ENCODE measurements around the gene KCNIP1.
A peak's percentile ranks its signal among the peaks of the same experiment; 100 is the strongest.

The KCNIP1 gene

GRCh38 chr5:170628691-170629565, 125.1 kb downstream of the KCNIP1 start:
- Histone ChIP-seq H3K9ac (ENCODE audit: low read length) (no peak overlapping the region), H3K27me3 (ENCODE audit: control insufficient read depth, insufficient read depth, low read length) (peaks cover 4% of the 10 kb centered on the region; the same call in 1 of the 2 replicates), H3K36me3 (ENCODE audit: control insufficient read depth, insufficient read depth, low read length) (no peaks in the 10 kb centered on the region), H3K4me3 (ENCODE audit: low read depth, low read length) (no peak overlapping the region), H3K9me3 (ENCODE audit: control insufficient read depth, insufficient read depth, low read depth, low read length) (no peaks in the 10 kb centered on the region), H3K4me1 (ENCODE audit: control insufficient read depth, insufficient read depth, low read length) (peaks cover 16% of the 10 kb centered on the region), H3K27ac (ENCODE audit: low read depth, low read length) (no peak overlapping the region)

- peaks cover 24% of the 10 kb centered on the region for H3K4me1 ChIP-seq (ENCODE audit: control insufficient read depth, insufficient read depth, low read length)
- H3K27ac ChIP-seq (ENCODE audit: low read depth, low read length), result no peak overlapping the region
- H3K9me3 ChIP-seq (ENCODE audit: control insufficient read depth, insufficient read depth, low read depth, low read length), result no peaks in the 10 kb centered on the region
- no peak overlapping the region for H3K9ac ChIP-seq (ENCODE audit: low read length)
- no peaks in the 10 kb centered on the region; the same call in 1 of the 2 replicates for H3K27me3 ChIP-seq (ENCODE audit: control insufficient read depth, insufficient read depth, low read length)
- H3K4me3 ChIP-seq (ENCODE audit: low read depth, low read length), result no peak overlapping the region
- H3K36me3 ChIP-seq (ENCODE audit: control insufficient read depth, insufficient read depth, low read length), result no peaks in the 10 kb centered on the region
These were observed 125.9 kb downstream of the KCNIP1 start for GRCh38 chr5:170629566-170630175.

- no peaks in the 10 kb centered on the region for H3K9me3 ChIP-seq (ENCODE audit: control insufficient read depth, insufficient read depth, low read depth, low read length)
- H3K27me3 ChIP-seq (ENCODE audit: control insufficient read depth, insufficient read depth, low read length), result no peaks in the 10 kb centered on the region; the same call in 1 of the 2 replicates
- H3K4me3 ChIP-seq (ENCODE audit: low read depth, low read length), result no peak overlapping the region
- no peak overlapping the region for H3K27ac ChIP-seq (ENCODE audit: low read depth, low read length)
- no peaks in the 10 kb centered on the region for H3K36me3 ChIP-seq (ENCODE audit: control insufficient read depth, insufficient read depth, low read length)
- H3K4me1 ChIP-seq (ENCODE audit: control insufficient read depth, insufficient read depth, low read length), result peaks cover 24% of the 10 kb centered on the region
- no peak overlapping the region for H3K9ac ChIP-seq (ENCODE audit: low read length)
These were observed 126.4 kb downstream of the KCNIP1 start for GRCh38 chr5:170630226-170630625.

DNA sequence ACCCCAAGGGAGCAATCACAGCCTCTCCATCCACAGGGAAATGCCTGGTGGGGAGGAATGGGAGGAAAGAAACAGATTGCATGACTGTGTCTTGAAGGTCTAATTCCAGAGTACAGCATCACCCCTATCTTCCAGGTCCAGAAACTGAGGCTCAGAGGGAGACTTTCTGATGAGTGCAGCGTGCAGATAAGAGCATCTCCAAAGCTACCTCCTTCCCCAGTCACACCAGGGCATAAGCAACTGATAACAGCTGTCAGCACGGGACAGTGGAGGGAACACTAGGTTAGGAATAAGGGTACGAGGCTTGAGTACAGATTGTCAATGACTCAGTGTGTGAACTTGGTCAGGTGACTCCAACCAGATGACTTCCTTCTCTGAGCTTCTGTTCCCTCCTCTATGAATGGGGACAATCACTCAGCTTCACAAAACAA, 126.9 kb downstream of the KCNIP1 start:
- Histone ChIP-seq H3K9ac (ENCODE audit: low read length) (no peak overlapping the region), H3K4me3 (ENCODE audit: low read depth, low read length) (no peak overlapping the region), H3K4me1 (ENCODE audit: control insufficient read depth, insufficient read depth, low read length) (peaks cover 24% of the 10 kb centered on the region), H3K36me3 (ENCODE audit: control insufficient read depth, insufficient read depth, low read length) (no peaks in the 10 kb centered on the region), H3K27ac (ENCODE audit: low read depth, low read length) (no peak overlapping the region), H3K9me3 (ENCODE audit: control insufficient read depth, insufficient read depth, low read depth, low read length) (no peaks in the 10 kb centered on the region), H3K27me3 (ENCODE audit: control insufficient read depth, insufficient read depth, low read length) (no peaks in the 10 kb centered on the region; the same call in 1 of the 2 replicates)

DNA sequence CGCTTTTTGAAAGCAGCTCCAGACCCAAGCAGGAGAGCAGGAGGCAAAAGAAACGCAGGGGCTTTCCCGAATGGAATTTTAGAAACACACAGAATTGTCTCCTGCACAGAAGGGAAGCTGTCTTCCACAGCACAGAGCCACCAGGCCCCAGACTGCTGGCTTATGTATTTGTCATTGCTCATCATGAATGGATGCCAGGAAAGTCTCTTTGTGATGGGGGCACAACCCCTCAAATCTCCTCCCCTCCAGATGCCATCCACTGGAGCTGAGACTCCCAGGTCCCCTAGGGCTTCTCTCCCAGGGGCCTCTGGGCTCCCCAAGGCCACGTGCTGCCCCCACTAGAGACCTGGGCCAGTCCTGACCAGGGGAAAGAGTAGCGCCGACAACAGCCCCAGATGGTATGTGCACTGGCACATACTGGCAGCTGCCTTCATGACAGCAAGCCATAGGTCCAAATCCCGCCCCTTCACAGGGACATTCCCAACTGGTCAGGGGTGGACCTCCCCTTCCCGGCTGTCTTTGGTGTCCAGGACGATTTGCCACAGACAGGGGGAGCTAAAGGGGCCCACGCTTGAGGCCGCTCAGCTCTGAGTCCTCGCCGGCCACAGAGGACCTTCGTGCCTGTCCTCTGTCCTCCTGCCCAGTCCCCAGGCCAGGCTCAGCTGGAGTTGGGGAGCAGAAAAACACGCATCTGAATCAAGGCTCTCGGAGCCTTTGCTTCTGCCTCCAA, 127.8 kb downstream of the KCNIP1 start:
- H3K4me3 ChIP-seq (ENCODE audit: low read depth, low read length), result no peak overlapping the region
- H3K9me3 ChIP-seq (ENCODE audit: control insufficient read depth, insufficient read depth, low read depth, low read length), result no peaks in the 10 kb centered on the region
- H3K9ac ChIP-seq (ENCODE audit: low read length), result no peak overlapping the region
- H3K4me1 ChIP-seq (ENCODE audit: control insufficient read depth, insufficient read depth, low read length), result peaks cover 24% of the 10 kb centered on the region
- H3K36me3 ChIP-seq (ENCODE audit: control insufficient read depth, insufficient read depth, low read length), result no peaks in the 10 kb centered on the region
- no peaks in the 10 kb centered on the region for H3K27me3 ChIP-seq (ENCODE audit: control insufficient read depth, insufficient read depth, low read length)
- H3K27ac ChIP-seq (ENCODE audit: low read depth, low read length), result no peak overlapping the region

GRCh38 chr5:170632266-170632984, 128.6 kb downstream of the KCNIP1 start:
- Histone ChIP-seq H3K36me3 (ENCODE audit: control insufficient read depth, insufficient read depth, low read length) (no peaks in the 10 kb centered on the region), H3K4me1 (ENCODE audit: control insufficient read depth, insufficient read depth, low read length) (peaks cover 24% of the 10 kb centered on the region), H3K9me3 (ENCODE audit: control insufficient read depth, insufficient read depth, low read depth, low read length) (no peaks in the 10 kb centered on the region), H3K27ac (ENCODE audit: low read depth, low read length) (no peak overlapping the region), H3K9ac (ENCODE audit: low read length) (no peak overlapping the region), H3K4me3 (ENCODE audit: low read depth, low read length) (peak overlapping the region; percentile 74), H3K27me3 (ENCODE audit: control insufficient read depth, insufficient read depth, low read length) (no peaks in the 10 kb centered on the region)

GRCh38 chr5:170632985-170633234, 129.1 kb downstream of the KCNIP1 start:
- peaks cover 24% of the 10 kb centered on the region for H3K4me1 ChIP-seq (ENCODE audit: control insufficient read depth, insufficient read depth, low read length)
- no peaks in the 10 kb centered on the region for H3K9me3 ChIP-seq (ENCODE audit: control insufficient read depth, insufficient read depth, low read depth, low read length)
- no peak overlapping the region for H3K27ac ChIP-seq (ENCODE audit: low read depth, low read length)
- H3K27me3 ChIP-seq (ENCODE audit: control insufficient read depth, insufficient read depth, low read length), result no peaks in the 10 kb centered on the region
- H3K36me3 ChIP-seq (ENCODE audit: control insufficient read depth, insufficient read depth, low read length), result no peaks in the 10 kb centered on the region
- peak overlapping the region; percentile 74 for H3K4me3 ChIP-seq (ENCODE audit: low read depth, low read length)
- no peak overlapping the region for H3K9ac ChIP-seq (ENCODE audit: low read length)

DNA sequence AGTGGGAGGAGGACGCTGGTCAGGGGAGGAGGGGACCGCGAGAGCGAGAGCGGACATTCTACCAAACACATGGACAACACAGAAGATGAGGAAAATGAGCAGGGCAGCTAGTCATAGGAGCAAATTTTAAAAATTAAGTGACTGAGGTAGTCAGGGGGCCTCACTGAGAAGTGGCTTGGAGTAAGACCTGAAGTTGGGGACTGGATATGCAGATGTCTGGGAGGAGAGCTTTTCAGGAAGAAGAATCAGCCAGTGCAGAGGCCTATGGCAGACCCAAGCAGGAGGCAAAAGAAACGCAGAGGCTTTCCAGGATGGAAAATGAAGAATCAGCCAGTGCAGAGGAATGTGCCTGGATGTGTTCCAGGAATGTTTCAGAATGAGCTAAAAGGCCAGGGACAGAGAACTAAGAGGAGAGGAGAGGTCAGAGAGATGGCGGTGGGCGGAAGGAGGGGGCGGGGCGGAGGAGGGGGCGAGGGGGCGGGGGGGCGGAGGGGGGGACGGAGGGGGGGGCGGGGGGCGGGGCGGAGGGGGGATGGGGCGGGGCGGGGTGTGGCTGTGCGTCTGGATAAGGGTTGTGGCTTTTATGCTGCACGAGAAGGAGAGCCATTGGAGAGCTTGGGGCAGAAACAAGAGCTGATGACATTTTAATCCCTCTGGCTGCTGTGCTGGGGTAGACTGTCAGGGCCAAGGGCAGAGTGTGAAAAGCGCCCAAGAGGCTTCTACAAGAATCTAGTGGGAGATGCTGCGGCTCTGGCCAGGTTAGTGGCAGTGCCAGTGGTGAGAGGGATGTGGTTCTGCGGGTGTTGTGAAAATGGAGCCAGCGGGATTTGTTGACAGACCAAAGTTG, 129.6 kb downstream of the KCNIP1 start:
- Histone ChIP-seq H3K36me3 (ENCODE audit: control insufficient read depth, insufficient read depth, low read length) (no peaks in the 10 kb centered on the region), H3K9ac (ENCODE audit: low read length) (peak overlapping the region; percentile 45), H3K9me3 (ENCODE audit: control insufficient read depth, insufficient read depth, low read depth, low read length) (no peaks in the 10 kb centered on the region), H3K27ac (ENCODE audit: low read depth, low read length) (no peak overlapping the region), H3K27me3 (ENCODE audit: control insufficient read depth, insufficient read depth, low read length) (no peaks in the 10 kb centered on the region), H3K4me3 (ENCODE audit: low read depth, low read length) (peak overlapping the region; percentile 74), H3K4me1 (ENCODE audit: control insufficient read depth, insufficient read depth, low read length) (peaks cover 25% of the 10 kb centered on the region)

GRCh38 chr5:170634256-170634990, 130.6 kb downstream of the KCNIP1 start:
- Histone ChIP-seq H3K27me3 (ENCODE audit: control insufficient read depth, insufficient read depth, low read length) (no peaks in the 10 kb centered on the region), H3K36me3 (ENCODE audit: control insufficient read depth, insufficient read depth, low read length) (no peaks in the 10 kb centered on the region), H3K27ac (ENCODE audit: low read depth, low read length) (no peak overlapping the region), H3K4me3 (ENCODE audit: low read depth, low read length) (peak overlapping the region; percentile 50), H3K4me1 (ENCODE audit: control insufficient read depth, insufficient read depth, low read length) (peaks cover 33% of the 10 kb centered on the region), H3K9me3 (ENCODE audit: control insufficient read depth, insufficient read depth, low read depth, low read length) (no peaks in the 10 kb centered on the region), H3K9ac (ENCODE audit: low read length) (no peak overlapping the region)

DNA sequence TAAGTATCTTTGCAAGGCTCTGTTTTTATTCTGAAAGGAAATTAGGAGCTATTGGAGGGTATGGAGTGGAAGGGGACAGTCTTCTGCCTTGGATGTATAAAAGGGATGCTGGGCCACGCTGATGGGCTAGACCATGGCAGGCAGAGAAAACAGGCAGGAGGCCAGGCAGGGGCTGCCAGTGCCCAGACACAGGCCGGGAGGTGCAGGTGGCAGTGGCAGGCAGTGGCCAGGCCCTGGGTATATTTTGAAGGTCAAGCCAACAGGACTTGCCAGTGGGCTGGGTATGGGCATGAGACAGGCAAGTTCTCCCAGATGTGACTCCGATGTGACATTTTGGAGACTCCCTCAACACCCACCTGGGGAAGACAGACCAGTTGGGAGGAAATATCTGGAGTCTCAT, 131.9 kb downstream of the KCNIP1 start:
- no peak overlapping the region for H3K27ac ChIP-seq (ENCODE audit: low read depth, low read length)
- H3K4me1 ChIP-seq (ENCODE audit: control insufficient read depth, insufficient read depth, low read length), result peaks cover 39% of the 10 kb centered on the region
- H3K27me3 ChIP-seq (ENCODE audit: control insufficient read depth, insufficient read depth, low read length), result no peaks in the 10 kb centered on the region
- no peaks in the 10 kb centered on the region for H3K36me3 ChIP-seq (ENCODE audit: control insufficient read depth, insufficient read depth, low read length)
- H3K9me3 ChIP-seq (ENCODE audit: control insufficient read depth, insufficient read depth, low read depth, low read length), result no peaks in the 10 kb centered on the region
- no peak overlapping the region for H3K9ac ChIP-seq (ENCODE audit: low read length)
- H3K4me3 ChIP-seq (ENCODE audit: low read depth, low read length), result no peak overlapping the region
